NCI-H446 treated with DMSO at 0.1 percent for 48 hours (cell line): ENCODE measurements around the gene MACROD2.

Experiments used
- DNase-seq: peaks from one replicate; lab custom pipeline; 2025; lab: John Stamatoyannopoulos, UW

MACROD2 gene

DNA sequence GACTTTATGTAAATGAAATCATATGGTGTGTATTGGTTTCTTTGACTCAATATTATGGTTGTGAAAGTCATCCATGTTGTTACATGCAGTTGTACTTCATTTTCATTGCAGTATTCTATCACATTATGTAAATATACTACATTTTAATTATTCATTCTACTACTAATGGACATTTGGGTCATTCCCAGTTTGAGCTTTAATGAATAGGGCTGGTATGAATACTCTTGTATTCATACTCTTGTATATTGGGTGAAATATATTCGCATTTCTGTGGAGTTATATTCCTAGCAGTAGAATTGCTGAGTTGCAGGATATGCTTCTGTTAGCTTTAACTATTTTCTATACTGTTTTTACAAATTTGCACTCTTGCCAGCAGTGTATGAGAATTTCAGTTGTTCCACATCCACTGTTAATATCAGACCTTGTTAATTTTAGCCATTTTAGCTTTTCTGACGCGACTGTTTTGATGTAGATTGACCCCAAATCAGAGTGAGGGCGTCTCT lies 1633.6 kb downstream of the MACROD2 start:
- DNase-seq = no peak

DNA sequence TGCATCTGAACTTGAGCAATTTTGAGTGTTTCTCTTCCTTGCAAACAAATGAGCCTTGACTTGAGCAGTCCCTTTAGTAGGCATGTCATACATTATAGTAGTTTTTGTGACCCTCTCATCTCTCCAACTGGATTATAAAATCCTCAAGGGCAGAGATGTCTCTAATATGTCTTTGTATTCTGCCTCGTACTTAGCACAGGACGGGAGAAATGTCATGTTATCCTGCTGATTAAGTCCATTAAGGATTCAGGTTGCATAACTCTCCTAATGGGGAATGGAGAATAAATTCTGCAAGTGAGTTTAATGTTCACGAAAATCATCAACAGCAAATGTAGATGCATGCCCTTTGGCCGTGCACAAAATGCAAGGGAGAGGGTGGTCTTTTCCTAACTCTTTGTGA lies 1635.0 kb downstream of the MACROD2 start:
- DNase-seq = no peak

DNA sequence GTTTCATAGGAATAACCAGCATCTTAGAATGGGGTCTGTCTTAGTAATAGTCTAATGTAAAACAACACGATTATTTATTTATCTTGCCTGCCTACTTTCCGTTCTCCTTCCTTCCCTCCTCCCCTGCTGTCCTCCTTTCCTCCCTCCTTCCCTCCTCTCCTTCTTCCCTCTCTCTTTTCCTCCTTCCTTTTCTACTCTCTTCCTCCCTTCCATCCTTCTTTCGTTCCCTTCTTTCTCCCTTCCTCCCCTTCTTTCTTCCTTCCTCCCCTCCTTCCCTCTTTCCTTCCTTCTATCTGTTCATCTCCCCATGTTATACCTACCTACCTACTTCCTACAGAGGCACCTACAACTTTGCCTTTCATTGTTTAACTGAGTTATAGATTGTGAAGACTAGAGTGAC lies 1637.4 kb downstream of the MACROD2 start:
- no peak for DNase-seq

DNA sequence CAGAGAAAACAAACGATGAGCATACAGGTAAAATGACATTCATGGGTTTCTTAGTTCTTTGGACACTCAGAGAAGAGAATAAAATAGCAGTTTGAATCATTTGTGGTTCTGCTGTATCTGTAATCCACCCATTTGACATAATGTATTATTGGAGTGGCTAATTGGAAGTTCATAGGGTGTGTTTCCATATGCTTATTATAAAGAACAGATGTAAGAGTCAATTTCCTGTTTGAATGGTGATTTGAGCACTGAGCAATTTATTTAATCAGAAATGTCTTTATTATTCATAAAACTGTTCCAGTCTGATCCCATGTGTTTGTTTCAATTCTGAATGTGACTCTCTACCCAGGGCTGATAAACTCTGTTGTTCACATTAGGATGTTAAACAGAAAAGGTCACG lies 1638.8 kb downstream of the MACROD2 start:
- no peak for DNase-seq

DNA sequence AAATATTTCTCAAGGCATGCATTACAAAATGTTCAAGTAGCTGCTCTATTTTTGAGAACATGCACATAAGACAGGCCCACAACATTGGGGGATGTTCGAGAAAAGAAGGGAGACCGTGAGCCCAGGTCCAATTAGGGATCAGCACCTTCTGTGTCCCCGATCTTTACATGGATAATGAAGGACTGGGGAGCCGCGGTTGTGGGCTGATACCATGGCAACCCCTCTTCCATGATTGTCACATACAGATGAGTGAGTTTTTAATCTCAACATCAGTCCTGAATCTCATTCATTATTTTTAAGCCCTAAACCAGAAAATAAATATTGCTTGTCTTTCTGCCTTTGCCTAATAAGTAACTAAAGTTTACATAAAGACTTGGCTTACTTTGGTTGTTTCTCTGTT lies 1642.2 kb downstream of the MACROD2 start:
- DNase-seq = no peak

DNA sequence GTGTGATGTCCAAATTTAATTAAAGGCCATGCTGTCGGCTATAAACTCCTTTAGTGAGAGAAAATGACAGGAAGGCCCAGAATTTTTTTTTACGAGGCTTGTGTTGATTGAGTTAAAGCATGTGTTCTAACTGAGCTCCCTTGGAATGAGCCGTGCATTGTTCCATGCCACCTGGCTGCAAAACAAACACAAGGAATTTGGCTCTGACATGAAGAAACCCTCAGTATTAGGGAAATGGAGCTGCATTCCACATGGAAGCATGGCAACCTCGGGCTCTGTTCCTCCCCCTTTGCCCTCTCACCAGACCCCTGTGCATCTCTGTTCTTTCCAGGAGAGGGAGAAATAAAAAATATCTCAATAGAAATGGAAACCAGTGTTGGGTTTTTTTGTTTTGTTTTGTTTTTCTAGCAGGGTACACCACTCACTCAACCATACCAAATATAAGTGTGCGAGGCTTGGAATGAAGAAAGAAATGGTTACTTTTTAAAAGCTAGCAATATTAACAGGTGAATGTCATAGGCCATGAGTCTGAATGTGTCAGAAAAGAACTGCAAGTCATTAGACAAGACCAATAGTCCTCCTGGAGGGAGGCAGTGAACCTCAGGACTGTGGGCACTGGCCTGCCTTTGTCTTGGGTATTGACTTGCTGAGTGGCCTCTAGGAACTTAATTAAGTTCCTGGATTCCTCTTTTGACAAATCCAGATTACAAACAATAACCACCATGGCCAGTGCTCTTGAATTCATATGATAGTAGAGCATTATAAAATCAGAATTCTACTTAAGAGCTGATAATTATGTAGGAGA lies 1642.8 kb downstream of the MACROD2 start:
- DNase-seq = no peak

DNA sequence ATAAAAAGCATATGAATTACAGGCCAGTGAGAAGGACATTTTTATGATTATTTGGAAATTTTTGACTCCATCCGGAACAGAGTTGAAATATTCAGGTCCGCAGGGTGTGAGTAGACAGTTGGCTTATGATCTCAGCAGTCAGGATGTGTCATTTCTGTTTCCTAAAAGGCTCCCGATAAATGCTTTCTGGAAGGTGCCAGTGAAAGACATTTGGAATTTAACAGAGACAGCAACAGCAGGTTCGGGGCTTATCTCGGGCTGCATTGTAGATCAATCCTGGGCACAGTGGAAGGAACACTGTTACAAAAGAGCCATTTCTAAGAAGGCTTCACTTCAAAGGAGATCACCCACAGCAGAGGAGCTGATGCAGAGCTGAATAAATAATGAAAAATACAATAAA lies 1643.5 kb downstream of the MACROD2 start:
- no peak for DNase-seq

DNA sequence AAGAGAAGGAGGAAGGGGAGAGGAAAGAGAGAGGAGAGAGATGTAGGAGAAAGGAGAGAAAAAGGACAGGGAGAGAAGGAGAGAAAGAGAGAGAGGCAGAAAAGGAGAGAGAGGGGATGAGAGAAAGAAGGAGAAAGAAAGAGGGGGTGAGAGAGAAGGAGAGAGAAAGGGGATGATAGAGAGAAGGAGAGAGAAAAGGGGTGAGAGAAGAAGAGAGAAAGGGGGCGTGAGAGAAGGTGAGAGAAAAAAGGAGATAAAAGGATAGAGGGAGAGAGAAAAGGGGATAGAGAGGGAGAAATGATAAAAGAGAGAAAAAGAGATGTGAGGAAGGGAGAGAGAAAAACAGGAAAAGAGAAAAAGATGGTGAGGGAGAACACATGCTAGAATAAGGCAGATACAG lies 1644.5 kb downstream of the MACROD2 start:
- no peak for DNase-seq

DNA sequence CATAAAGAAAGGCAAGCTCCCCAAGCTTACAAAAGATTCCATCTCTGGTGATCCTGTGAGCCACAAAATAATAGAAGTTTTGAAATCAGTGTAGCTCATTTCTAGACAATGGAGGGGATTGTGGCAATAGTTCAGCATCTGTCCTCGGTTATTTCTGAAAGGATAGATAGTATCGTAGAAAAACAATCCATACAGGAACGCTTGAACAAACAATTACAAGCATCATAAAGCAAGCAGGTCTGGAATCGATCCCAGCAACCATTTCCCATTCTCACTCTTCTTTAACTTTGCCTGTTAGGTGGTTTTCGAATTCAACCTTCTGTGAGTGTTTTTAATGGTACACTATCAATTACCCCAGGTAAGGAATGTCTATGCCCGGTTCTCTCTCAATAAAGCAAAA lies 1646.8 kb downstream of the MACROD2 start:
- DNase-seq = no peak

DNA sequence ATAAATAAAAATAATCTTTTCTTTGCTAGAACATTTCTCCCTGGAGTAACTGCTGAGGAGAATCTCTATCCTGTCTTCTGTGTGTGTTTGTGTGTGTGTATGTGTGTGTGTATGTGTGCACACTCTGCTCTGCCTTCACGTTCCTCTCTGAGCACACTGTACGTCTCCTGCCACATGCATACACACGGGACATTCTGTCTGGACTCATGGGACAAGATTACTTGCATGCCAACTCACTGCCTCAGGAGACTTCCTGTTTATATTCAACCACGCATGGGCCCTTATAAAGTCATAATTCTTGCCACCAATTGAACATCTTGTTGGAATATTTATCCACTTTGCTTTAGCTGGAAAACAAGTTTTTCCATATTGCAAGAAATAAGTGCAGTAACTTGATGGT lies 1647.4 kb downstream of the MACROD2 start:
- DNase-seq = no peak

DNA sequence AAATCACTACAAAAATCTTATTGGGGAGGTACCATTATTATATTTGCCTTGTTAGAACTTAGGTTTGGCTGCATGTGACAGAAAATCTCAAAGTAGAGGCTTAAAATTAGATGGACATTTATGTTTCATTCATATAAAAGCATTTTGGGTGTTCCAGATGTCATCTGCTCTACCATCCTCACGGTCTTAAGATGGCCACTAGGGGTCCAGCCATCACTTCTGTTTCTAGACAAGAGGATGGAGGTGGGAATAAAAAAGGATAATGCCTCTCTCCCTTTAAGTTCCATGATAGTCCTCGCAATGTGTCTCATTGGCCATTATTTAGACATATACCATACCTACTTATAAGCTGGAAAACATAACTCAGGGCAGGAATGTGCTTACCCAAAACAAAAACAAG lies 1648.4 kb downstream of the MACROD2 start:
- no peak for DNase-seq

DNA sequence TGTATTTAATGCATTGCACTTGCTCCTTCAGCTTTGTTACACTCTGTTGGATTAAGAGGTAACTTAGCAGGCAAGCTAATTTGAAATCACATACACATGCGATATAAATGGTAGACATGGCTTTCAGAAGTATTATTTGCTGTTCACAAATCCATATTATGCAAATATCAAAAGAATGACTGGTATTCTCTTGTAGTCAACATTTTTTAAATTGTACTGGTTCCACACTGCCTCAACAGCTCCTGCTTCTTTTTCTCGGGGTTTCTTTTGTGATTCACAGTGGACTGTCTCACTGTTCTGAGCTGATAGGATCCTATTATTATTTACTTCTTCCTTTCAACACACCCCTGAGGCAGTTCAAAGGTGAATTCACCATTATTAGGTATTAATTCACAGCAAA lies 1650.5 kb downstream of the MACROD2 start:
- DNase-seq = no peak

DNA sequence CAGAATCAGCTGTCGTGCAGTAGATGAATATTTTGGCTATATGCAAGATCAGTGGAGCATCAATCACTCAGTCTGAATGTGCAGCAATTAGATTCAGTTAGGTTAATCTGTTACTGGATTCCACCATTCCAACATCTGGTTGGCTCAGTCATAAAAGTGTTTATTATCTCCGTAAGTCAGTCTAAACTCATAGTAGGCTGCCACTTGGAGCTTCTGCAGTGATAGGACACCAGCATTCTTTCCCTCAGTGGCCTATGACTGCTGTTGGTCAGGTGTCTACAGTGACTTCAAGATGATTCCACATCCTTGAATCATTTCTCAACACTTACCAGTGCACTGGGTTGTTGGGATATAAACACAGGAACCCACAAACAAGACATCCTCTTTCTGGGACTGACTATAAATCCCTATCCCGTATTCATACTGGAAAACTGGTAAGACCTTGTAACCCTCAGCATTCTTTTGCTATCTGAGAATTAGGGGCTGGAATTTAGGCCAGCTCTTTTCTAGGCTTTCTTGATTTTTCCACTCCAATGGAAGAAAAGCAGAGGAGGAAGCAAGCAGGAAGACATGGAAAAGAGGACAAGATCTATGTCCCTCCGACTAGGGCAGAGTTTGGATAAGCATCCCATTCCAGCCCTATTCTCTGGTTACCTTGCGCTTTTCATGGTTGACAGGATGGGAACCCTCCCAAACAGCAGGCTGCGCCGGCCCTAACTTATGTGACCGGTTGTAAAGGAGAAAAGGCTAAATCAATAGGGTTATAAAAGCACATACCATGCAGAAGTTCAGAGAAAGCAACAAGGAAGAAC lies 1658.3 kb downstream of the MACROD2 start:
- DNase-seq = no peak

DNA sequence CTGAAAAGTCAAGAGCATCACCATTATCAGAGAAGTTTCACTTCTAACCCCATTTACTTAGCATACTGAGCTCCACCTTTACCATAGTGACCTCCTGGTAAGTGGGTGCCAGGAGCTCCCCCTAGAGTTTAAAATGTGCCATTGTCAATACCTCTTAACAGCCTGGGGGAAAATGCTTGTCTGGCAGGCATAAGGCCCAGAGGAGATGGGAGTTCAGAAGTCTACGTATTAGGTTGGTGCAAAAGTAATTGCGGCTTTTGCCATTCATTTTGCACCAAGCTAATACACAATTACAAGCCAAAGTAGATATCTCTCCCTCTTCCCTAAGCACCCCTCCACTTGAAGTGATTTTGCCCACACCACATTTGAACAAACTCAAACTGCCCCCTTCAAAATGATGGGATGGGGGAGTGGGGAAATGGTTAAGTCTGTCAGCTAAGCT lies 1658.9 kb downstream of the MACROD2 start:
- peak; percentile 63 for DNase-seq

DNA sequence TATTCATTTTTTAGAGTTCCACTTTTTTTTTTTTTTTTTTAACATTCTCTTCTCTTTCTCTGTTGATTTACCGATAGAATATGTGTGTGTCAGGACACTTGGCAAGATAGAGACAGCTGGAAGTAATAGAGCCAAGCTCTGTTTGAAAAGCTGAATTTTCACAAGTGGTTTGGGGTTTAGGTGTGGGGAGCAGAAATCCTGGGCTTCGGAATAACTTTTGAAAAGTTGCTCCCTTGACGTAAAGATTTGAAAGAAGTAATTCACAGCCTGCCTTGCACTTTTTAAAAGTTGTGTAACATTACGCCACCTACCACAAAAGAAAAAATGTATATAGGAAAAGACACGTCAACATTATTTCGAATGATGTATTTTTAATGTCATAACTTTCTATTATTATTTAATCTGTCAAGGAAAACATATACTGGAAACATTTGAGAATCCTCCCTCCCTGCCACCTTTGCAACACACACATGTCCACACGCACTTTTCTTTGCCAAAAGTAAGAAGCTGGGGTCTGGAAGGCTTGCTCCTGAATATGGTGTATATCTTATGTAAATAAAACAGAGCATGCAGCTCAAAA lies 1660.1 kb downstream of the MACROD2 start:
- DNase-seq = no peak

DNA sequence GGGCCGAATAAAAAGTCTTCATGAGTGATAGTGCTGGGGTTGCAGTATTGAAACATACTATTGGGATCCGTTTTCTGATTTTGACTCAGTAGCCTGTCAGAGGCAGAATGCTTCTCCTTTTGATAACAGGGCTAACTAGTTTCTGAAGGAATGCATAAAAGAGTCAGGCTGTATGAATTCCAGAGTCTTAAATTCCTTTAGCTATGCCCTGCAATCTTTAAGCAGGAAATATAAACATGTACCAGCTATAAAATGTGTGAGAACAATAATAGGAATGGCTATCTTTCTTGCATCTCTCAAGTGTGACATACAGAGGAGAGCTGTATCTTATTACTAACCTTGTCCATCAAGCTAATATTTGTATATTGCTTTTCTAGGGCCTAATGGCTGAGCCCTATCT lies 1660.8 kb downstream of the MACROD2 start:
- no peak for DNase-seq

DNA sequence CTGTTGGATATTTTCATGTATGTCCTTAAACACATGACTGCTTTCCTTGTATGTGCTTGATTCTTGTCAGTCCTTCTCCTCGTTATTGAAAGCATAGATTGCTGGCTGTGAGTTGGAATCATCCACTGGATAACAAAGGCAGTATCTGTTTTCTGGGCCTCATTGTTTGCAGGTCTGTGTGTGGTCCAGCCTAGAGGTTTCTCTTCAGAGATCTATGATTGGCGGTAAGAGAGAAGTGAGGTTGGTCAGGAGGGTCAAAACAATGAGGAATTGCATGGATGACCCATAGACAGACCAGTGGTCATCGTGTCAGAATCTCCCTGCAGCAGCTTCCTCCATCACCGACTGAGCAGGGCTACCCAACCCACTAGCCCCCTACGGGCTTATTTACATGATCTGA lies 1663.0 kb downstream of the MACROD2 start:
- no peak for DNase-seq

DNA sequence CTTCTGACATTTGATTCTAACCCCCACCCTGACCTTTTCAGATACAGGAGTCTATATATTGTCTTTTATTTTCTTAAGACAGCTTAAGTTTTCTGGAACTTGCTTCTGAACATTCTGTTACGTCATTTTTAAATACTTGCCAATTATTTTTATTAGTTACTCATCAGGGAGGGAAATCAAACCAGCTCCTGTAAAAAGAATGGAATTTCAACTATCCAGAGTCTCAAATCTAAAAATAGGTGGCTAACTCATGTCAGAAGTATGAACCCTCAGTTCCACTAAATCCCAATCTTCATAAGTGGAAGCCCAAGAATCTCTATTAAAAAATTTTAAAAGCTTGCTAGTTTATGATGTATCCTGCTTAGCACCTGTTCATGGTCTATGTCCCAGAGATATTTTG lies 1677.9 kb downstream of the MACROD2 start:
- no peak for DNase-seq

DNA sequence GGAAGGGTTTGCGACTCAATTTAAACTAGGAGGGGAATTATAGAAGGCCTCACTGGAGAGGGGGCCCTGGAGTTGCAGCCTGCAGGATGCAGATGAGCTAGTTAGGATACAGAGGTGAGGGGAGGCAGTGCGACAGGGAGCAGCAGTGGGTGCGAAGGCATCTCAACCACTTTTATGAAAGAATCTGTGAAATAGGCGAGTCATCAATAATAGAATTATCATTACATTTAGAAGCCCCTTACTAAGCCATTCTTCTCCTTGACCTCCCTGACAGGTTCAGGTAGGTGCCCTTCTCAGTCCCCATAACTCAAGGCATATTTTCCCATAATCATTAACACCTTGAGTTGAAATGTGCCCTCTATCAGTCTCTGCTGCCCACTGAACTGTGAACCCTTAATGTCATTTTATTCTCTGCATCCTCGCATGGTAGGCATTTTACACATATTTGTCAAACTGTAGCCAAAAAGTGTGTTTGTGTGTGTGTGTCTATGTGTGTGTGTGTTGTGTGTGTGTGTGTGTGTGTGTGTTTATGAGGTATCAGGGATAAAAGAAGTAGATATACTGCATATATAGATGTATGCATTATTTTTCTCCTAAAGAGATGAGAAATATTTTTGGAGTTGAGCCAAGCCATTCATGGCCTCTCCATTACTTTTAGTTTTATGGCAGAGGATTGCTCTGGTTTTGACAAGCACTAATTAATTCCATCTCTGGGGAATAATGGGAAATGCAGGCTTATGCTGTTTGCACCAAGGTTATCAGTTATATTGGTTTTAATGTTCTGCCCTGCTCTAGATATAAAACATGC lies 1679.1 kb downstream of the MACROD2 start:
- DNase-seq = peak; percentile 36

DNA sequence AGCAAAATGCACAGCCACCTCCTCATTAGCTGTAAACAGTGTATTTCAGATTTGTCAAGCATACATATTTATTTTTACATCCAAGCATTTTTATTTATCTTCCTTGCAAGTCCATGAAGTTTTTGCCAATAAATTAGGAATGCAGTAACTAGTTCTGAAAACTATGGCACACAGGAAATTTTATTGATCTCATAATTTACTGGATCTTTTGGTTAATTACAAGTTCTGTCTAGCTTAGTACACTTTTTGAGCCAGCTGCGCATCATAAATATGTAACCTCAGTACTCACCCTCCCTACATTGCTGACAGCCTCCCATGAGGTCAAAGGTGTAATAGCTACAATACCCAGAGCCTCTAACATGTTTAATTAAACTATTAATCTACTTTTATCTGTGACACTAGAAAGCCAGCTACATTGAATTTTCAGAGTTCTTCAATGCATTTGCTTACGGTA lies 1679.8 kb downstream of the MACROD2 start:
- no peak for DNase-seq

DNA sequence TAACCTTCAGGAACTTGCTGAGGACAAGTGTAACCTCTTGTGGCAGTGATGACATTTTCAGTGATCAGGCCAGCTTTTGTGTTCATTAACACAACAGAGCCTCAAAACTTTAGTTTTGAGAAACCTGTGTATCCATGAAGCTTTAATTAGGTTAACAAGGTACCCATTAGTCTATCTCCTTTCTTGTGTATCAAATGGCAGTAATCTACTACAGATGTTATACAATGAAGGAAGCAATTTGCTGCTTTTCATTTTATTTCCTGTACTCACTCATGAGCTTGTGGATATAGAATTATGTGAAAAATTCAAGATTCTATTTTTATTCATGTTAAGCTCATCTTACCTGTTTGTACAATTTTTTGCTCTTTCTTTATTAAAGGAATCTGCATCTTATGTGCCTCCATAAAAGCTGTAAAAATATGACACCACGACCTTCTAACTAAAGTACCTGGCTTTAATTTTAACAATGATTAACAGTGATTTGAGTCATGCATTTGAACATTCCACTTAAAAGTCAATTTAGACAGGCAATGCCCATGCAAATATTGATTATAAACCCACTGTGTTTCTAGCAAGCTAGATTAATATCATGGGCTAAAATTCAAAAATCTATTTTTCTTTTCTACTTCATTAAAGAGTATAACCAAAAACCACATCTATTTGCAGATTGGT lies 1680.6 kb downstream of the MACROD2 start:
- no peak for DNase-seq
